Pons (tissue), 1 donor: Measurements from ENCODE around the gene PIP5KL1.
"Not testable (repeated sequence)": the region's sequence is repeated elsewhere in the genome, so short reads cannot be mapped to it uniquely, and the experiment has no call there.

ENCODE experiments used
- DNase-seq: peaks from one replicate; pipeline ENCODE4 v3.0.0-alpha.2; 2016; ENCODE audit warnings: low spot score

The PIP5KL1 gene

DNA sequence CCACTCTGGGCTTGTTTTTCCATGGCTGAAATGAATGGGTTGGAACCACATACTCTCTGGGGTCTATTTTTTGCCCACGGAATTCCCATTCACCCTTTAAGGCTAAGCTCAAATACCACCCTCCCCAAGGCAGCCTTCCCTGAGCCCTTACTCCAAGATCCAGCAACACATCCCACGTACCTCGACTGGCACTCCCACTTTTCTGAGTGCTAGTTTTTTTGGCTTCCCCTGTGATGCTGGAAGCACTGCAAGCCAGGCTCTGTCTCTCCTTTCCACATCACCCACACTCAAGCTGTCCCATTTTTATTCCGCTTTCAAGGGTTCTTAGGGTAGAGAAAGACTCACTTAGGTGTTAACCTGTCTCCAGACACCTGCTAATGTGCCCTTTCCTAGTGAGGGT, 37.2 kb downstream of the PIP5KL1 start:
- DNase-seq, result no peak

DNA sequence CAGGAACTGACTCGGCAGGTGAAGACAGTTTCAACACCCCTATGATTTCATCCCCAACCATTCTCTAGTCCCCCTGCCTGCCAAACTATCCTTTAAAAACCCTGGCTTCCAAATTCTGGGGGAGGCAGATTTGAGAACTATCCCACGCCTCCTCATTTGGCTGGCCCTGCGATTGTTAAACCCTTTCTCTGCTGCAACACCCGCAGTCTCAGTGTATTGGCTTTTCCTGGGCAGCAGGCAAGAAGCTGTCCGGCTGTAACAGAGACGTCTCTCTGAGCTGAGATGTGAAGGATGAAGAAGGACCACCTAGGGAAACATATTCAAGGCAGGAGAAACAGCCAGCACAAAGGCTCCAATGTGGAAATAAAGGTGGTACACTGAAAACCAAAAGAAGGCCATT, 37.7 kb downstream of the PIP5KL1 start:
- DNase-seq, result no peak

DNA sequence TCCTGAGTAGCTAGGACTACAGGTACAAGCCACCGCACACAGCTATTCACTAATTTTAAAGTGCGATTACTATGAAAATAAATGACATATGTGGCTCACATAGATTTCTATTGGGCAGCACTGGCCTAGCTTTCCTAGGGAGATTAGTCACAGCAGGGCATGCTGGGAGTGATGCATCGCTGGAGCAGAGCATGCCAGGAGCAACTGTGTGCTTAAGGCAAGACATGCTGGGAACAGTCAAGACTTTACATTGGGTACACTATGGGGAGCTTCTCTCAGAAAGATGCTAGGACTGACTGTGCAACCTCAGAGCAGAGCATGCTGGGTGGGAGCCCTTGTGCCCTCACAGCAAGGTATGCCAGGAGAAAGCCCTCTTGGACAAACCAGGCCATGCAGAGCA, 40.5 kb downstream of the PIP5KL1 start:
- no peak for DNase-seq

DNA sequence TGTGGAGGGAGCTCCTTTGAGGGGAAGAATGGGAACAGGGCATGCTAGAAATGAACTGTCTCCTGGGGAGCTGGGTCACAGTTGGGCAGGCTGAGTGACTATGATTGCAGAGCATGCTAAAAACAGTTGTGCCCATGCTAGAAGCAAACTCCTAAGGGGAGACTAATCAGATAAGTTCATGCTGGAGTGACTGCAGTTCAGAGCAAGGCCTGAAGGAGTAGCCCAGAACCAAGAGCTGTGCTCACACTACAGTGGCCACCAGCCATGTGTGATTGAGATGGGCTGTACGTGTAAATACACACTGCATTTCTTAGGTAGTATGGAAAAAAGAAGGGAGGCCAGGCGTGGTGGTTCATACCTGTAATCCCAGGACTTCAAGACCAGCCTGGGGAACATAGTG, 42.8 kb downstream of the PIP5KL1 start:
- DNase-seq, result no peak

DNA sequence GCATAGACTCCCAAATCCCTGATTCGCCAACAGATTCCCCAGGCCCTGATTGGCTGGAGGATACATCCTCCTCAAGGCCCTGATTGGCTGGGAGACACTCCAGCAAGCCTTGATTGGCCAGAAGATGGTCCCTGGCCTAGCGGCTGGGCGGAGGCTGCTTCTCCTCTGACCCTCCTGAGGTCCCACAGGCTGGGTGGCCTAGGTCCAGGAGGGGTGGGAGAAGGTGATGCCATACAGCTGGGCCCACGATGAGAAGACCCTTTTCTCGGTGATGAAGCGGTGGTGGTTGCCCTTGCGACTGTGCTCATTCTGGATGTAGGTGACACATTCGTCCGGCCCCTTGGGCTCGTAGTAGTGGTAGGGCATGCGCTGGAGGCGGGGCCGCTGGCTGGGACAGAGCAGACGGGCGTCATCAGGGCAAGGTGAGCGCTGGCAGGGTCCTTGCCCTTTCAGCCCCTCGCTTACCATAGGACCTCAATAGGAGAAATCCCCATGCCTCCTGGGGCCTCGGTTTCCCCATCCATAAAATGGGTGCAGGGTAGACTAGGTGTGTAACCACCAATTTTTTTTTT, 44.1 kb downstream of the PIP5KL1 start:
- DNase-seq, result no peak

DNA sequence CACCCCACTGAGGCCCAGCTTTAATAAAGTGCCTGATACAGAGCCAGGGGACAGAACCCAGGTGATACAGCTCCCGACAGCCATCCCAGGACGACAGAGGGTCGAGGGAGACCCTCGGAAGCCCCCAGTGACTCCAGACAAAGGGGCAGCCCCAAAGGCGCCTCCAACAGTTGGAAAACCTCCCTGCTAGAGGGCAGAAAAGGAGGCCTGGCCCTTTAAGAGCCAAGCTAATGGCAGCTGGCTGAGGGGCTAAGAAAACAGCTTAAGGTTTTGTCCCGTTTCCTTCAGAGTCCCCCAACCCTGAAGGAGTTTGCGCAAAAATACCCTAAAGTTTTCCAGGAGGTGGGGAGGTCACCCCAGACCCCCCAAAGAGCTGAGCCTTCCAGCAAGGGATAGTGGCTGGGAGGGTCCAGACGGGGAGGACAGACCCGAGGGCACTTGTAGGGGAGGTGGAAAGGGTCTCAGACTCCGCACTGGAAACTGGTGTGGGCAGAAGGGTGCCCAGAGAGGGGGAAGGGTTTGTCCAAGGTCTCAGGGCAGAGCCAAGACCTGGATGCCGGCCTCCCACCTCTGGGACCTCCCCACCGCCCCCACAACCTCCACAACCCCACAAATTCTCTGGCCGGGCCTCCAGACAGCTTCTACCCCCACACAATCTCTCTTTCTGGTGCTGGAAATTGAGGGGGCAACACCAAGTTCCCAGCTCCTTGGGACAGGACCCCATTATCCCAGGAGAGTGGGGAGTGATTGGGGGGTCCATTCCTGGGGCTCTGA, 44.9 kb downstream of the PIP5KL1 start:
- DNase-seq, result no peak

DNA sequence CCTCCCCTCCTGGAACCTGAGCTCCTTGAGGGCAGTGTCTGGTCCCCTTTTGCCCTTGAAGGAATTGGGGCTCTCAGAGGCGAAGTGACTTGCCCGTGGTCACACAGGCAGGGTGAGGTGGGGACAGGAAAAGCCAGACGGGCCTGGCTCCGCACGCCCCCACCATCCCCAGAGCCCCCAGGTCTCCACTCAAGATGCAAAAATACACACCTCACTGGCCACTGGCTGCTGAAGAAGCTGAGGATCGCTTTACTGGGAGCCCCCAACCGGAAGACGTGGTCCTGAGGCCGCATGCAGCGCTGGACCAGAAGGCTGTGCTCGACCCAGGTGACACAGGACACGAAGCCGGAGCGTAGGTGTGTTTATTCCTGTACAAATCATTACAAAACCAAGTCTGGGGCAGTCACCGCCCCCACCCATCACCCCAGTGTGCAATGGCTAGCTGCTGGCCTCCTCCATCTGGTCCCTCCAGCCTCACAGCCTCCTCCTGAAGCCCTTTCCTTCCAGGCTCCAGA, 45.5 kb downstream of the PIP5KL1 start:
- DNase-seq, result no peak

DNA sequence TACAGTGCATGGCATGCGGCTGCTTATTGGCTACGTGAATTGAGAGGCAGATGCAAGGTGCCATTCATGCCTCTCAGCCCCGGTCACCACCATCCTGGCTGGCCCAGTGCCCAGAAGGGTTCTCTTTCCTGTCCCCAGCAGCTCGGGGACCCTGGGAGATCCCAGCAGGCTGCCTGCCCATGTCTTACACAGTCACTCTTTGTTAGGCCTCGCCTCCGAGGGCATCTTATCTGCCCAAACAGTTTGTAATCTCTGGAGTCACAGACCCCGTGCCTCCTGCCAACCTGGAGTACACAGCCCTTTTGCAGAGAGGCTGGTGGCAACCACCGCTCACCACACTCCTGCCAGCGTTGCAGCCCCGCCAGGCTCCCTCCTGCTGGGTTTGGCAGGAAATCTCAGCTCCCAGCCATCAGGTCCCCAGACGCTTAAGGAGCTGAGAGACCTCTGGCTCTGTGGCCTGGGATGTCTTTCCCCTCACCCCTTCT, 46.1 kb downstream of the PIP5KL1 start:
- no peak for DNase-seq

DNA sequence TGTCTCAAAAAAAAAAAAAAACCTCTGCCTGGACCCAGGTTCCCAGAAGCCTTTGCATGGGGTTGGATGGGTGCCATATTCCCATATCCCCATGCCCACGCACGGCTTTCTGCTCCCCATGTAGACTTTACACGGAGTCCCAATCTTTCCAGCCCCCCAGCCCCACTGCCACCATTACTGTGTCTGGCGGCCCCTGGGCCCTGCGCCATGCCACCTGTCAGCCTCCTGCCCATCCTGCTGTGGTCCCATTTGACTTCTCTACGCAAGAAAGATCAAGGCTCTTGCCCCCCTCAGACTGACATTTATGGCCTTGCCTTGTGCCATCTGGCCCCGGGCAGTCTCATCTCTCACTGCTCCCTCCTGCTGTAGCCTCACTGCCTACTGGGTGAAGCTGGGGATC, 46.6 kb downstream of the PIP5KL1 start:
- no peak for DNase-seq

DNA sequence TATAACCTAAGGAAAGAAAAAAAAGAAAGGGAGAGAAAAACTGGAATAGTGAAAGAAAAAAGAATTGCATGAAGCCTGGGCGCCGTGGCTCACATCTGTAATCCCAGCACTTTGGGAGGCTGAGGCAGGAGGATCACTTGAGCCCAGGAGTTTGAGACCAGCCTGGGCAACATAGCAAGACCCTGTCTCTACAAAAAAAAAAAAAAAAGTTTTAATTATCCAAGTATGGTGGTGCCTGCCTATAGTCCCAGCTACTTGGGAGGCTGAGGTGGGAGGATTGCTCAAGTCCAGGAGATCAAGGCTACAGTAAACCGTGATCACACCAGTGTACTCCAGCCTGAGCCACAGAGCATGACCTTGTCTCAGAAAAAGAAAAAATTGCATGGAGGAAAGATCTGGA, 48.9 kb downstream of the PIP5KL1 start:
- DNase-seq, result not testable (repeated sequence)

DNA sequence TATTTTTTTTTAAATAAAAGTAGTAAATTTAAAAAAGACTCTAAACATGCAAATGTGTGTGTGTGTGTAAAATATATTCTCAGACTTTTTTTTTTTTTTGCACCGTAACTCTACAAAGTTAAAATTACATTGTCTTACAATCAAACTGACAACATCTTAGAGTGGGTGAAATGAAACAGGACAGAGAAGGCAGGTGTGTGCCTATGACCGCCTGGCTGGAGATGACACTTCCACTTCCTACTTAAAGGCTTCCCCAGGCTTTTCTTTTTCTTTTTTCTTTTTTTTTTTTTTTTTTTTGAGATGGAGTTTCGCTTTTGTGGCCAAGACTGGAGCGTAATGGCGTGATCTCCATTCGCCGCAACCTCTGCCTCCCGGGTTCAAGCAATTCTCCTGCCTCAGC, 50.4 kb downstream of the PIP5KL1 start:
- DNase-seq, result no peak

DNA sequence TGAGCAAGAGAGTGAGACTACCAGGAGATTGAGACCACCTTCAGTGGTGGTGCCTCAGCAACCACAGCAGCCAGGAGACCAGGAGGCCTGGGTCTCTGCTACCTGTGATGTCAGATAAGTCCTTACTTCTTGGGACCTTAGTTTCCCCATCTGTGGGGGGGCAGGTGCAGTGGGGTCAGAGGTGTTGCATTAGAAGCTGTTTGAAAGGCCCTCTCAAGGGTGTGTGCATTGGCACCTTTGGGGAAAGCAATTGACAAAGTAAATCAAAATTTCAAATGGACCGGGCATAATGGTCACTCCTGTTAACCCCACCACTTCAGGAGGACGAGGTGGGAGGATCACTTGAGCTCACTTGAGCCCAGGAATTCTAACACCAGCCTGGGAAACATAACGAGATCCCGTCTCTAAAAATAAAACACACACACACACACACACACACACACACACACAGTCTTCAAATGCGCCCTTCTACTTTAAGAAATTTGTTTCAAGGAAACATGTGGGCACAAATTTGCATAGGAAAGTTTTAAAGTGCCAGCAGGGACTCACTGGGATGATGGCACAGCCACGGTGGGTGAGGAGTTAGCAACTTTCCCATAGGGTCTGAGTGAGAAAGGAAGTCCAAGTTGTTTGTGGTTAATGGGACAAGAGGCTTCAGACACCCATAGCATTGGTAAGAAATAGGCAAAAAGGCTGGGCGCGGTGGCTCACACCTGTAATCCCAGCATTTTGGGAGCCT, 51.8 kb downstream of the PIP5KL1 start:
- DNase-seq, result no peak

DNA sequence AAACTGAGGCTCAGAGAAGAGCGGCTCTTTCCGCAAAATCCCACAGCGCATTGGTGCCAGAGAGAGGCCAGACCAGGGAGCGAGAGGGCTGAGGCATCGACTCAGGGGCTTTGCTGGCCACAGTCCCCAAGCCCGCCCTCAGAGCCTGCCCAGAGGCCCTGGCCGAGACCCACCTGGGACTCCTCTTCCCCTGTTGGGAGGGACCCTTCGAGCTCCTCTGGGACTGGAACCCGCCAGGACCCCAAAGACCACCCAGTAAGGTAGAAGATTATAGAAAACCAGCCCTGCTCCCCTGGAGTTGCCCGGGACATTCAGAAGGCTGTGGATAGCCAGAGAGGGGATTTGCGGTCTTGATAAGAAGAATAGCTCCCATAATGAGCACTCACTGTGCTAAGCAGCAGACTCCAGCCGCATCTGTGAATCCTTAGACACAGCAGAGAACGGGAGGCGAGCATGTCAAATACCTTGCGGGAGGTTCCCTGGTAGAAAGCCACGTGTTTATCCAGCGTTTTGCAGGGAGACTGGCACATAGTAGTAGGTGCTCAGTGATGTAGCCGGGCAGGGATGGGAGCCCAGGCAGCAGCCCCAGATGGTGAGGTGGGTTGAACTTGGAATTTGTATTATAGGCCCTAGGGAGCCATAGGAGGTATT, 52.5 kb downstream of the PIP5KL1 start:
- DNase-seq, result no peak

DNA sequence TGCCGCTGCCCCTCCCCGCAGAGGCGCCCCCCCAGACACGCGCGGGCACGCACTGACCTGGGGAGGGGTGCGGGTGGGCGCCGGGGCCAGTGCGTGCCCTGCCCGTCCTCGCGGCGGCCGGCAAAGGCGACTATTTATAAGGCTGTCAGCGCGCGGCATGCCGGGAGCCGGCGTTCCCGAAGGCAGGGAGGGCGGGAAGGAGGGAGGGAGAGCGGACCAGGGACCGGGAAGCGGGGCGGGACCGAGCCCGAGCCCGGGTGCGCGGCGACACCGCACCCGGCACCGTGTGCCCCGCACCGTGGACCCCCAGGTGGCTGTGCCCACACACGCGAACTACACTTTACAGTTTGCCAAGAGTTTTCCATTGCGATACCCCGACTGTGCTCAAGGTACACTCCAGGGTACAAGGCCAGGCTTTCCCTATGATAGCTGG, 53.0 kb downstream of the PIP5KL1 start, which contains the start of gene AK1:
TSS of gene AK1 (minus strand) at position 110 of the 433 bp plus-strand sequence. CDS start 3,058 bp downstream, outside the sequence.
- DNase-seq, result peak; percentile 62

DNA sequence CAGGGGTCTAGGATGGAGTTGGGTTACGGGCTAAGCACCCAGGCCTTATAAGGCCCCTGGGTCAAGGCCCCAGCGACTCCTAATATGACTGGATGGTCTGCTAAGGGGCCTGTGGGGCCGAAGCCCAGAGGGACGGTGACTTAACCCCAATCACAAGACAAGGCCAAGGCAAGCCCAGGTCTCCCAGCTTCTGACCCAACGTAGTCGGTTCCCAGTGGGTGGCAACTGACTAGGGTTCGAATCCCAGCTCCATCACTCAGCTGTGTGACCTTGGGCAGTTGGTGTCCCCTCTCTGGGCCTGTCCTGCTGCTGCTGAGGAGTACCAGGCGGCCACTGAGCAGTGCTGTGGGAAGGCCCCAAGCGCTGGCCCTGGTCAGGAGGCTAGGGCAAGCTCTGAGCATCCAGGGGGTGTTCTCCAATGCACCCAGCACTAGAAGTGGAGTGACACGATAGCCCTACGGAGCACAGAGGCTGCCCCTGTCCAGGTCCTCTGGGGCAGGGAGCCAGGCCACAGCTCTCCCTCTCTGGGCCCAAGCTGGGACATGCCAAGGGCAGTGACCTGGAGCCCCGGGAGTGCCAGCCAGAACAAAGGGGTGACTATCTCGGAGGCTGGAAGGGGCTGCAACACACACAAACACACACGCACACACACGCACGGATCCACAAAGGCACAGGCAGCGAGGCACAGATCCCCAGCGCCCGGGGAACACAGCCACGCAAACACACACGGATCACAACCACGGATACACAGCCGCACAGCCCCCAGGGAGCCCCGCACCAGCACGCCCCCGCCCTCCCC, 53.6 kb downstream of the PIP5KL1 start:
- no peak for DNase-seq

DNA sequence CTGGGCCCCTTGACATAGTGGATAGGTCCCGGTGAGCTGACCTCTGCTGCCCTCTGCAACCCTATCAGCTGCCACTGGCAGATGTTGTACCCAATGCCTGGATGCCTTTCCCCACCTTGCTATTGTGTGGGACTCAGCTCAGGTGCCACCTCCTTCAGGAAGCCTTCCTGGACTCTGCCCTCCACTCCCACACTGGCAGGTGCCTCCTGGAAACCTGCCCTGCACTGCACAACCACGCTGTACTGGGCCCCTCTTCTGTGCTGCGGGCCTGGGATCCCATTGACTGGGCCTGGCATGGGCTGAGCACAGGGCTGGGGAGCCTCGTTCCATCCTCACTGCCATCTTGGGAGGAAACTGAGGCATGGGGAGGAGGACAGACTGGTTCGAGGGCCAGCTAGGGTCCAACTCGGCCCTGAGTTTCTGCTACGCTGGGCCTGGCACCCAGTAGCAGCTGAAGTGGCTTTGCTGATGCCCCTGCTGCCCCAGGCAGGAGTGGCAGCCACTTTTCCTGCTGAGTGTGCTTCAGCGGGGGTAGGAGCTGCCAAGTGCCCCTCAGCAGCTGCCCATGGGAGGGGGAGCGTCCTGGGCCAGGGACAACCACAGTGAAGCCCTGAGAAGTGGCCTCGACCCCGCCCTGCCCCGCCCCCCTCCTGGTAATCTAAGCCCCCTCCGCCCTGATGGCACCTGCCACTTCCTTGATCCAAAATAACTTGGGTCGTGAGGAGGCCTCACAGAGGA, 54.4 kb downstream of the PIP5KL1 start:
- DNase-seq, result no peak

DNA sequence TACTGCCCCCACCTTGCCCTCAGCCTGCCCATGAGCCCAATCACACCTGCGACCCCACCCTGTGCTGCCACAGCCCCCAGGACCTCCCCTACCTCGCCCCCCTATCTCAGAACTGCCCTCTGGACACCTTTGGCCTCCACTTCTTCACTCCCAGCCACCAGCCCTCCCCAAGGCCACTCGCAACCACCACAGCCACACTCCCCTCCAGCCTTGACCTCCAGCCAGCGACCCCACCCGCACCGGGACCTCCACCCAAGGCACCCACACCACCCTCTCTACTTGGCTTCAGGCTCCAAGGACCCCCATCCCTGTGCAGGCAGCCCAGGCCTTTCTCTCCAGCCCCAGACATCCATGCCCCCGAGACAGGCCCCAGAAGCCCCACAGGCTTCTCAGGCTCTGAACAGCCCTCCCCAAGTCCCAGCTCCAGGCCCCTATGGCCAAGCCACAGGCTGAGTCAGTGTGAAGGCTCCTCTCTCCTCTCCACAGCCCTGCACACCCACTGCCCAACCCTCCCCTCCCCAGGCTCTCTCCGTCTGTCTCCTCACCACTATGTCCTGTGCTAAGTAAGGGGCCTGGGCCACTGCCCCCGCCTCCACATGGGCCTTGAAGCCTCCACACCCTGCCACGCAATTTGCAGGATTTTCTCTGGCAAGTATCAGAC, 55.1 kb downstream of the PIP5KL1 start:
- no peak for DNase-seq

DNA sequence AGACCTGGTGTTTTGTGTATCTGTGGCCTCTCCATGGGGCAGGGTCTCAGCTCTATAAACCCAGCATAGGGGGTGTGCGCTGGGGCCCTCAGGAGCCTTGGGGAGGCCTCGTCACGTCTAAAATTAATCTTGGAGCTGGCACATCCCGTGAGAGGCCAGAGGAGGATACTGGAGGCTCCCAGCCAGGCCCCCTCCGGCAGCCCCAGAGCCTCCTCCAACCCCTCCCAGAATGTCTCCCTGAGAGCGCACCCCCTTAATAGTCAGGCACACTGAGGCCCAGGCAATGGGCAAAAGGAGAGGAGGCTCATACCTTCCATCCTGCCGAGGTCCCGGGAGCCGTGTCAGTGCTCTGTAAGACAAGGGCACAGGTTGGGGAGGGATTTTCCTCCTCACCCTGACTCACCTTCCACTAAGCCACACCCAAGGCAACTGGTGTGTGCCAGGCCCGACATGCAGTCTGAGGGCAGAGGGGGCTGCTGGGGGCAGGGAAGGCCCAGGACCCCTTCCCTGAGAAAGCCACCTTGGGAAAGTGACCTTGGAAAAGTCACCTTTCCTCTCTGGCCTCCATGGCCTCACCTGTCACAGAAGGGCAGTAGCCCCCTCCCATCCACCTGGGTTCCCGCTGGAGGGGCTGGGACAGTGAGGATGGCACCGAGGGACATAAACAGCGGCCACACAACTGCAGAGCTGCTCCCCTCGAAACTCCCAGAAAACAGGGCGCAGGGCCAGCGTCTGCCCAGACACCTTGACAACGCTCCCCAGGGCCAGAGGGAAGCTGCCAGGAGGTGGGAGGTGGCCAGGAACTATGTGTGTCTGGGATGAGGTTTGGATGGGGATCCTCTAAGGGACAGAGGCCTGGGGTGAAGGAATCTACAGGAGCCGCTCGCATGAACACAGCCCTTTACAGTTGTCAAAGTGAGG, 56.0 kb downstream of the PIP5KL1 start:
- no peak for DNase-seq

DNA sequence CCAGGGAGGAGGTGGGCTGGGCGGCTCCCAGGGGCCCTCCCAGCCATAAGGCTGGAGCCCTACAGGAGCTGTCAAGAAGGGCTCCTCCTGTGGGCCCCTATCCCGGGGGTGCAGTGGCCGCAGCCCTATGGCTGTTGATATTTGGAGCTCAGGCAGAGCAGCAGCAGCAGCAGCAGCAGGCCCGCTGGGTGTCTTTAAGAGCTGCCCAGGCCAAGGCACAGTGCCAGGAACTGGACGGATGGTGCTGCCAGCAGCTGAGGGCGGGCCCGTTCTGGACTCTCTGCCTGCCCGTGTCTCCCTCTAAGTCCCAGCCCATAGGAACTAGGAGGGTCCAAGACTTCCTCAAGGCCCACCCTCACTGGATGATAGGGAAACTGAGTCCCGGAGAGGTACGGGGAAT, 56.7 kb downstream of the PIP5KL1 start:
- DNase-seq, result peak; percentile 82
